ENCODE results near the gene EDN2. TPM values are rescaled to one million over a fixed set of nuclear protein-coding genes. Genes with fewer than 3 reads are reported as not detected.

EDN2 gene
- total RNA-seq, 2 experiments from 2014 or later: not detected

DNA sequence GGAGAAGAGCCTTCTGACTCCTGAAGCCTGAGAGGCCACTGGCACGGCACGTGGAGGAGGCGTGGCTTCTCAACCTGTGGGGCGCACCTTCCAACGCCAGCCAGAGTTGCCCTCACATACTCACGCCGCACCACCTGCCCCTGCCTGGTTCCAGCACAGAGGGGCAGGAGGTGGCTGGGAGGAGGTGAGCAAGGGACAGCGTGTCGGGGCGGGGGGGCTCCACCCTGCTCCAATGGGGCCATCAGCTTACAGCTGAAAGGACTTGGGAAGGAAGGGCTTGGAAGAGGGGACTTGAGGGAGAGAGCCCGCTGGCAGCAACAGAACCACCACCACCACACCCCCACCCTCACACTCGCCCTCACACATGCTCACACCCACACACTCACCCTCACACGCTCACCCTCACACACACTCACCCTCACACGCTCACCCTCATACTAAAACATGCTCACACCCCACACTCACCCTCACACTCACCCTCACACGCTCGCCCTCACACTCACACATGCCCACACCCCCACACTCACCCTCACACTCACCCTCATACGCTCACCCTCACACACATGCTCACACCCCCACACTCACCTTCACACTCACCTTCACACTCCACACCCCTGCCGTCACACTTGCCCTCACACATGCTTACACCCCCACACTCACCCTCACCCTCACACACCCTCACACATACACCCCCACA lies 41.6 kb upstream of the EDN2 start:
- H3K27ac Mint-ChIP-seq: no peak overlapping the region
- intact Hi-C loops (cut with DNase I, micrococcal nuclease): no loop called here
- H3K36me3 Mint-ChIP-seq (ENCODE audit: low read depth): no peaks in the 10 kb centered on the region
- no peak overlapping the region for H3K4me3 ChIP-seq (ENCODE audit: low read length)
- ChIA-PET CTCF (no interaction called here), POLR2A (no interaction called here)
- no peak overlapping the region for H3K4me3 Mint-ChIP-seq
- H3K27me3 Mint-ChIP-seq: no peaks in the 10 kb centered on the region
- no peaks in the 10 kb centered on the region for H3K4me1 Mint-ChIP-seq (ENCODE audit: low read depth)
- H3K9me3 ChIP-seq (ENCODE audit: control insufficient read depth in 1 of 2, insufficient read depth in 1 of 2, low read length in 2 of 2): peaks cover 0 to 4% of the 10 kb centered on the region in 2 experiments
- TF ChIP-seq, protein P1, sequence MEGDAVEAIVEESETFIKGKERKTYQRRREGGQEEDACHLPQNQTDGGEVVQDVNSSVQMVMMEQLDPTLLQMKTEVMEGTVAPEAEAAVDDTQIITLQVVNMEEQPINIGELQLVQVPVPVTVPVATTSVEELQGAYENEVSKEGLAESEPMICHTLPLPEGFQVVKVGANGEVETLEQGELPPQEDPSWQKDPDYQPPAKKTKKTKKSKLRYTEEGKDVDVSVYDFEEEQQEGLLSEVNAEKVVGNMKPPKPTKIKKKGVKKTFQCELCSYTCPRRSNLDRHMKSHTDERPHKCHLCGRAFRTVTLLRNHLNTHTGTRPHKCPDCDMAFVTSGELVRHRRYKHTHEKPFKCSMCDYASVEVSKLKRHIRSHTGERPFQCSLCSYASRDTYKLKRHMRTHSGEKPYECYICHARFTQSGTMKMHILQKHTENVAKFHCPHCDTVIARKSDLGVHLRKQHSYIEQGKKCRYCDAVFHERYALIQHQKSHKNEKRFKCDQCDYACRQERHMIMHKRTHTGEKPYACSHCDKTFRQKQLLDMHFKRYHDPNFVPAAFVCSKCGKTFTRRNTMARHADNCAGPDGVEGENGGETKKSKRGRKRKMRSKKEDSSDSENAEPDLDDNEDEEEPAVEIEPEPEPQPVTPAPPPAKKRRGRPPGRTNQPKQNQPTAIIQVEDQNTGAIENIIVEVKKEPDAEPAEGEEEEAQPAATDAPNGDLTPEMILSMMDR (IDR thresholded peaks at IDR 0.05): no peak
- H3K4me1 ChIP-seq (ENCODE audit: insufficient read depth, low read length): no peaks in the 10 kb centered on the region
- DNase-seq (no peak), ATAC-seq (ENCODE audit: poor library complexity) (no peak)
- no peaks in the 10 kb centered on the region for H3K9me3 Mint-ChIP-seq
- no peak overlapping the region for H3K27ac ChIP-seq (ENCODE audit: low read depth in 1 of 2, low read length in 2 of 2)
- peaks cover 12% of the 10 kb centered on the region for H3K36me3 ChIP-seq (ENCODE audit: insufficient read depth, low read length)
- H3K27me3 ChIP-seq (ENCODE audit: control insufficient read depth in 1 of 2, insufficient read depth in 2 of 2, low read length in 2 of 2): no peaks in the 10 kb centered on the region

DNA sequence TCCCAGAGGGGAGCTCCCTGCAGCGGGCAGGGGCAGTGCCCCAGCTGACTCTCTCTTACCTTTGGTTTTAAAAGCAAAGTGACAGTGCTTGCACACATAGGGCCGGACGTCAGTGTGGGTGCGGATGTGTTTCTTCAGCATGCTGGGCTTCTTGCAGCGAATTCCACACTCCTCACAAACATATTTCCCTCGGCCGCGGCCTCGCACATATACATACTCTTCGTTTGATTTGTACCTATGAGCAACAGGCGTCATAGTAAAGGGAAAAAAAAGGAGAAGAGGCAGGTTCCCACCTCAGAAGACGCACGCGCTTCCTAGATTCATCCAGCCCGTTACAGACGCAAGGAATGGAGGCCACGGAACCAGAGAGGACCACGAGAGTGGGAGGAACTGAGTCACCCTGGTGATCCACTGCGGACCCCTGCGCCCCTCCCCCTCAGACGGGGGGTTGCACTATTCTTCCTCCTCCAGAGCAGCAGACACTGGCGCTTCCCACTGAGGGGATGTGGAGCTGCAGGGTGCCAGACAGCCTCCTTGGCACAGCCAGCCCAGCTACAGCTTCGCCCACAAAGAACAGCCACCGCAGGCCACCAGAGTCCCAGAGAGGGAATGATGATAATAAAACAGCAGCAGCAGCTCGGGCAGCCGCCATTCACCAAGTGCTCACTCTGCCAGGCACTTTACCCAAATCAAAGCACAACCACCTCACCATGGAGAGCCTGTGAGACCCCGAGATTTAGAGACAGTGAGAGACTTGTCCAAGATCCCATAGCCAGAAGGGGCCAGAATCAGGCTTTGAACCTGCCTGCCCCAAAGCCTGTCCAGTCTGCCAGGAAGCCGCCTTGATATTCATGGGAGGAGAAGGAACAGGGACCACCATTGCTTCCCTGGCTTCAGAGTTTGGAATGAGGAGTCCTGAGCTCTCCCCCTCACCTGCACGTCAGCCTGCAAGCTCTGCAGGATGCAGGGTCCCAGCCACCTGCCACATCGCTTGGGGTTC lies 40.5 kb upstream of the EDN2 start:
- Histone ChIP-seq H3K36me3 (ENCODE audit: insufficient read depth, low read length) (peaks cover 12% of the 10 kb centered on the region), H3K4me3 (ENCODE audit: low read length) (no peak overlapping the region), H3K4me1 (ENCODE audit: insufficient read depth, low read length) (no peaks in the 10 kb centered on the region), H3K27me3 (ENCODE audit: control insufficient read depth in 1 of 2, insufficient read depth in 2 of 2, low read length in 2 of 2) (no peaks in the 10 kb centered on the region), H3K9me3 (ENCODE audit: control insufficient read depth in 1 of 2, insufficient read depth in 1 of 2, low read length in 2 of 2) (peaks cover 0 to 4% of the 10 kb centered on the region in 2 experiments), H3K27ac (ENCODE audit: low read depth in 1 of 2, low read length in 2 of 2) (no peak overlapping the region)
- Mint-ChIP-seq H3K9me3 (no peaks in the 10 kb centered on the region), H3K4me1 (ENCODE audit: low read depth) (no peaks in the 10 kb centered on the region), H3K4me3 (no peak overlapping the region), H3K27me3 (no peaks in the 10 kb centered on the region), H3K27ac (no peak overlapping the region), H3K36me3 (ENCODE audit: low read depth) (no peaks in the 10 kb centered on the region)
- DNase-seq: no peak
- intact Hi-C loops (cut with DNase I, micrococcal nuclease): no loop called here
- CTCF ChIA-PET: no interaction called here
- POLR2A ChIA-PET: no interaction called here
- TF ChIP-seq, protein P1 (IDR thresholded peaks at IDR 0.05): no peak
- no peak for ATAC-seq (ENCODE audit: poor library complexity)

DNA sequence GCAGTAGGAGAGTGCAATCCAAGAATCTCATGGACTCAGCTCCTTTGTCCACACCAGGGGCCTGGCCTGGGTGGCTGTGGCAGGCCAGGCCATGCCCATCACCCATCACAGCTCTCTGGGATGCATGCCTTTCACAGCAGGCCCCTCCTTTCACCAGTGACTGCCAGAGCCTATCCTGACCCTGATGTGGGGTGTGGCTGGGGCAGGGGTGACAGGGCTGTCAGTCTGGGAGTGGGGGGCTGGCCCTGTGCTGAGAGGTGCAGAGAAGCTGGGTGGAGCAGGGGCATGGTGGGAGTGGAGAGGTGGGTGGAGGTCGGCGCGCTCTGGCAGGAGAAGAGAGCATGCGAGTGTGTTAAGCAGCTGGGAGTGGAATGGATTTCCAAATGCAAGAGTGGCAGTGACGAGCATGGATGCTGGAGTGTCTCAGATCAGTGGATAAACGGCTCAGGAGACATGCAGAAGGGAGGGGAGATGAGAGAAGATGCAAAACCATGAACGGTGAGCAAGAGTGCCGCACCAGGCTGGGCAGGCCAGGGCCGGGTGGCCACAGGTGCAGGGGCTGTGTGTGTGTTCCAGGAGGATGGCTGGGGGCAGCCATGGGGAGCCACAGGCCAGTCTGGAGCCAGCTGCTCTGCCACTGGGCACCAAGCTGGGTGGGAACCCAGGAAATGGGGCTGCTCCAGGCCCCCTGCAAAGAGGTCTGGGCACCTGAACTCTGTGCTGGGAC lies 39.6 kb upstream of the EDN2 start:
- no peak overlapping the region for H3K27ac ChIP-seq (ENCODE audit: low read depth in 1 of 2, low read length in 2 of 2)
- H3K9me3 ChIP-seq (ENCODE audit: control insufficient read depth in 1 of 2, insufficient read depth in 1 of 2, low read length in 2 of 2): peaks cover 0 to 4% of the 10 kb centered on the region in 2 experiments
- Mint-ChIP-seq H3K4me1 (ENCODE audit: low read depth) (no peaks in the 10 kb centered on the region), H3K36me3 (ENCODE audit: low read depth) (no peaks in the 10 kb centered on the region), H3K27me3 (no peaks in the 10 kb centered on the region), H3K9me3 (no peaks in the 10 kb centered on the region), H3K27ac (no peak overlapping the region), H3K4me3 (no peak overlapping the region)
- no peak overlapping the region for H3K4me3 ChIP-seq (ENCODE audit: low read length)
- POLR2A ChIA-PET: no interaction called here
- DNase-seq: no peak
- H3K4me1 ChIP-seq (ENCODE audit: insufficient read depth, low read length): no peaks in the 10 kb centered on the region
- ATAC-seq (ENCODE audit: poor library complexity): no peak
- TF ChIP-seq, protein P1 (IDR thresholded peaks at IDR 0.05): no peak
- intact Hi-C loops (cut with DNase I, micrococcal nuclease): no loop called here
- no peaks in the 10 kb centered on the region for H3K27me3 ChIP-seq (ENCODE audit: control insufficient read depth in 1 of 2, insufficient read depth in 2 of 2, low read length in 2 of 2)
- H3K36me3 ChIP-seq (ENCODE audit: insufficient read depth, low read length): peaks cover 12% of the 10 kb centered on the region
- CTCF ChIA-PET: no interaction called here

Measured in CD4-positive, alpha-beta T cell (primary cell).